22Rv1 (cell line): Measurements from ENCODE around the gene OR5C1.
"Not testable (repeated sequence)": the region's sequence is repeated elsewhere in the genome, so short reads cannot be mapped to it uniquely, and the experiment has no call there.

Source experiments
- H3K27ac ChIP-seq: fragments of 450-650 bp; 2 replicates; pipeline ENCODE4 v1.5.1; 2017
- CTCF ChIP-seq: fragments of 450-650 bp; IDR thresholded peaks from 2 replicates; pipeline ENCODE4 v1.5.1; 2017; ENCODE audit warnings: mild to moderate bottlenecking

OR5C1 gene

GRCh38 chr9:122838441-122838840 is 49.7 kb downstream of the OR5C1 start:
- peak; percentile 38 for TF ChIP-seq CTCF
- H3K27ac ChIP-seq: not testable (repeated sequence)
